Liver (tissue), 3 donors: ENCODE results near the gene SYNPO2.

Experiments used
- ATF3 ChIP-seq: IDR thresholded peaks from 2 replicates; pipeline ENCODE4 v1.6.1; 2016; ENCODE audit warnings: antibody characterized with exemption
- CTCF ChIP-seq: fragments of 150-350 bp; IDR thresholded peaks from 2 replicates; pipeline ENCODE4 v1.5.1; 2017; ENCODE audit warnings: improper control_type of control experiment, low read depth, low read length; ENCODE audit not compliant: missing input control
- GABPA ChIP-seq, 2 donors: IDR thresholded peaks in 1 of 2; conservative IDR thresholded peaks in 1 of 2; 2 replicates each; pipeline ENCODE4 v1.6.1; 2016; ENCODE audit warnings: antibody characterized with exemption in 2 of 2, mild to moderate bottlenecking in 1 of 2, moderate library complexity in 1 of 2
- NR2F2 ChIP-seq: IDR thresholded peaks from 2 replicates; pipeline ENCODE4 v1.6.1; 2016; ENCODE audit warnings: antibody characterized with exemption
- RAD21 ChIP-seq, 2 donors: IDR thresholded peaks; 2 replicates each; pipeline ENCODE4 v1.6.1; 2016; ENCODE audit warnings: antibody characterized with exemption in 2 of 2, mild to moderate bottlenecking in 2 of 2
- SP1 ChIP-seq: IDR thresholded peaks from 2 replicates; pipeline ENCODE4 v1.6.1; 2018; ENCODE audit warnings: antibody characterized with exemption, mild to moderate bottlenecking
- YY1 ChIP-seq: IDR thresholded peaks from 2 replicates; pipeline ENCODE4 v1.6.1; 2016; ENCODE audit warnings: antibody characterized with exemption, mild to moderate bottlenecking
- donor health status: healthy.
- donor health status: healthy.

GRCh38 chr4:118865091-118865708 is 23.5 kb upstream of the SYNPO2 start:
- TF ChIP-seq CTCF, result peak; percentile 82
- peak; percentile 92 to 97 for TF ChIP-seq RAD21 (IDR thresholded peaks at IDR 0.05)
- TF ChIP-seq SP1, result no peak
- no peak for TF ChIP-seq ATF3
- TF ChIP-seq YY1, result peak; percentile 38
- TF ChIP-seq NR2F2, result no peak
- no peak for TF ChIP-seq GABPA (IDR thresholded peaks at IDR 0.05 in 1 of 2, conservative IDR thresholded peaks at IDR 0.05 in 1 of 2)
